ENCODE measurements around the gene SLC35F4. TPM values are rescaled to one million over a fixed set of nuclear protein-coding genes. Genes with fewer than 3 reads are reported as not detected.

SLC35F4 gene
- total RNA-seq, 1 donor from 2014 or later: not detected

DNA sequence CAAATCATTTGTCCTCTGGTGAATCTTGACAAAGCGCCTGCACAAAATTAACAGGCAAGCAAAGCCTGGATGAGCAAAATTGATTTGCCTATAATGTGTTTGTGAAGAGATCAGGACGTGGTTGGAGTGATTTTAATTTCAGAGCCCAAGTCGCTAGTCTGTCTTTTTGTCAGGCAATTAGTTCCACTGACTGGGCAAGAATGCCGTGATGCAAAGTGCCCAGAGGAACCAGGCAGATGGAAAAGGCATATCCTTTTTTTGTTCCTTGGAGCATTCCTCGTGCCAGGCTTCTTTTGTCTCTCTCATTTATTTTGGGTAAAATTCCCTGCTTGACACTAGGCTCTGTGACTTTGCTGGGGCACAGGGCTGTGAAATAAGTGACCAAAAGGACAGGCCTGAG lies 306.3 kb downstream of the SLC35F4 start:
- Mint-ChIP-seq H3K36me3 (ENCODE audit: unreplicated experiment) (no peaks in the 10 kb centered on the region), H3K27me3 (ENCODE audit: unreplicated experiment) (peaks cover 3% of the 10 kb centered on the region), H3K27ac (ENCODE audit: unreplicated experiment) (no peak overlapping the region), H3K4me1 (ENCODE audit: low read depth, unreplicated experiment) (peaks cover 9% of the 10 kb centered on the region), H3K4me3 (ENCODE audit: unreplicated experiment) (no peak overlapping the region), H3K9me3 (ENCODE audit: unreplicated experiment) (no peaks in the 10 kb centered on the region)
- TF ChIP-seq, protein P1, sequence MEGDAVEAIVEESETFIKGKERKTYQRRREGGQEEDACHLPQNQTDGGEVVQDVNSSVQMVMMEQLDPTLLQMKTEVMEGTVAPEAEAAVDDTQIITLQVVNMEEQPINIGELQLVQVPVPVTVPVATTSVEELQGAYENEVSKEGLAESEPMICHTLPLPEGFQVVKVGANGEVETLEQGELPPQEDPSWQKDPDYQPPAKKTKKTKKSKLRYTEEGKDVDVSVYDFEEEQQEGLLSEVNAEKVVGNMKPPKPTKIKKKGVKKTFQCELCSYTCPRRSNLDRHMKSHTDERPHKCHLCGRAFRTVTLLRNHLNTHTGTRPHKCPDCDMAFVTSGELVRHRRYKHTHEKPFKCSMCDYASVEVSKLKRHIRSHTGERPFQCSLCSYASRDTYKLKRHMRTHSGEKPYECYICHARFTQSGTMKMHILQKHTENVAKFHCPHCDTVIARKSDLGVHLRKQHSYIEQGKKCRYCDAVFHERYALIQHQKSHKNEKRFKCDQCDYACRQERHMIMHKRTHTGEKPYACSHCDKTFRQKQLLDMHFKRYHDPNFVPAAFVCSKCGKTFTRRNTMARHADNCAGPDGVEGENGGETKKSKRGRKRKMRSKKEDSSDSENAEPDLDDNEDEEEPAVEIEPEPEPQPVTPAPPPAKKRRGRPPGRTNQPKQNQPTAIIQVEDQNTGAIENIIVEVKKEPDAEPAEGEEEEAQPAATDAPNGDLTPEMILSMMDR (IDR thresholded peaks at IDR 0.05; ENCODE audit: partially characterized antibody, unreplicated experiment): no peak
- DNase-seq: no peak

DNA sequence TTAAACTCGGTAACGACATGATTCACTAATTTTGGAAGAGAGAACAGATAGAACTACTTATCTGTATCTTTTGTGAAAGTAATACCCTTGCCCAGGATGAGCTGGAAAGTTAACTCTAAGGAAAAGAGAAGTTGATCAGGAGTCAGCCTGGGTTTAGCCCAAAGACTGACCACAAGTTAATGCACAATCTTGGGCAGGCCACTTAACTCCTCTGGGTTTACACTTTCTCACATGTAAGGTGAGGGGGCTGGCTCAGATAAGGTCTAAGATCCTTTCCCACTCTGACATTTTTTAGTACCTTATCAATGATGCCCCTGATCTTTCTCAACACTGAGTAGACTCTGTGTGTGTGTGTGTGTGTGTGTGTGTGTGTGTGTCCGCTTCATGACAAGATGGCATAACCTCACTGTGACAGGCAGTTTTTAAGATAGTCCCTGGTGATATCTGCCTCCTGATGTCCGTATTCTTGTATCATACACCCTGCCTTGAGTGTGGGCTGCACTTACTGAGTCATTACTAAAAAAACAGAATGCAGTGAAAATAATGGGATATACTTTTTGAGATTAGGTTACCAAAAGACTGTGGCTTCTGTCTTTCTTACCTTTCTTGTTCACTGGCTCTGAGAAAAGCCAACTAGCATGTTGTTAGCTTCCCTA lies 316.0 kb downstream of the SLC35F4 start:
- Mint-ChIP-seq H3K36me3 (ENCODE audit: unreplicated experiment) (peaks cover 6% of the 10 kb centered on the region), H3K4me3 (ENCODE audit: unreplicated experiment) (no peak overlapping the region), H3K27me3 (ENCODE audit: unreplicated experiment) (no peaks in the 10 kb centered on the region), H3K4me1 (ENCODE audit: low read depth, unreplicated experiment) (peaks cover 2% of the 10 kb centered on the region), H3K9me3 (ENCODE audit: unreplicated experiment) (no peaks in the 10 kb centered on the region), H3K27ac (ENCODE audit: unreplicated experiment) (no peak overlapping the region)
- no peak for DNase-seq
- TF ChIP-seq, protein P1 (IDR thresholded peaks at IDR 0.05; ENCODE audit: partially characterized antibody, unreplicated experiment): no peak

DNA sequence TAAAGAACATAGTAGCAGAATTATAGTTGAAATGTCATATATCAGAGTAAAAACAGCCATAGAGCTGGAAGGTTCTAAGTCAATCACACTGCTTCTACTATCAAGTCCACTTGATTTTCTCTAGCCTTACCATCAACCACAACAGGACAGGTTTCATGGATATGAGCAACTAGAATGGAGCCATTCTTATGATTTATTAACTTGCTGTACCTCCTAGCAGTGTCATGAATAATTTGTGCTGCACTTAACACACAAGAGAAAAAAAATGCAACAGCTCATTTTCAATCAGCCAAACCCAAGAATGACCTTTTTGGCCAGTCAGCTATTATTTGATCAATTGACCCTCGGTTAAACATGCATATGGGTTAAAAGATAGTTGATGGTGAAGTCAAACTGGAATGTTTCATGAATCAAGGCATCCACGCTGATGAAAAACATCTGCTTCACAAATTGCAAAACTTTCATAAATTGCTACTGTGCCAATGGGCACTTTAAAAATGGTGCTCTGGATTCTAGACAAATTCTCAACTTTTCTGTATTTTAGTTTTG lies 316.8 kb downstream of the SLC35F4 start:
- Mint-ChIP-seq H3K4me1 (ENCODE audit: low read depth, unreplicated experiment) (peaks cover 2% of the 10 kb centered on the region), H3K36me3 (ENCODE audit: unreplicated experiment) (peaks cover 6% of the 10 kb centered on the region), H3K27me3 (ENCODE audit: unreplicated experiment) (no peaks in the 10 kb centered on the region), H3K4me3 (ENCODE audit: unreplicated experiment) (no peak overlapping the region), H3K9me3 (ENCODE audit: unreplicated experiment) (no peaks in the 10 kb centered on the region), H3K27ac (ENCODE audit: unreplicated experiment) (no peak overlapping the region)
- DNase-seq: no peak
- TF ChIP-seq, protein P1 (IDR thresholded peaks at IDR 0.05; ENCODE audit: partially characterized antibody, unreplicated experiment): no peak

DNA sequence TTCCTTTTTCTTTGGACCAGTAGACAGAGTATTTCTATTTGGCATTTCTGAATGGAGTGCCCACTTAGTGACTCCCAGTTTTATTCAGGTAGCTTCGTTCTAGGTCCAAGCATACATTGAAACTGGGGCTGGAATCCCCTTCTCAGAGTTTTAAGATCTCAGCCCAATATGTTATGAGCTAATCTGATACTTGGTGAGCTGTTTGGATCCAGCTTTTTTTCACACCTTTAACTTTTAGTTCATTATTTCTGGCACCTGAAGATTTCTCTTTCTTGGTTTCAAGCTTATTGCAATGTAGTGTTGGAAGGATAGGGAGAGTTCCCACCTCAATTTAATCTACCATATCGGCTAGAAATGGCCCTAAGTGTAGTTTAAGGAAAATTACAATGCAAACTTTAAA lies 318.8 kb downstream of the SLC35F4 start:
- peaks cover 15% of the 10 kb centered on the region for H3K36me3 Mint-ChIP-seq (ENCODE audit: unreplicated experiment)
- TF ChIP-seq, protein P1 (IDR thresholded peaks at IDR 0.05; ENCODE audit: partially characterized antibody, unreplicated experiment): no peak
- no peak overlapping the region for H3K4me3 Mint-ChIP-seq (ENCODE audit: unreplicated experiment)
- H3K27me3 Mint-ChIP-seq (ENCODE audit: unreplicated experiment): no peaks in the 10 kb centered on the region
- peaks cover 2% of the 10 kb centered on the region for H3K4me1 Mint-ChIP-seq (ENCODE audit: low read depth, unreplicated experiment)
- no peak overlapping the region for H3K27ac Mint-ChIP-seq (ENCODE audit: unreplicated experiment)
- no peak for DNase-seq
- H3K9me3 Mint-ChIP-seq (ENCODE audit: unreplicated experiment): peaks cover 10% of the 10 kb centered on the region

DNA sequence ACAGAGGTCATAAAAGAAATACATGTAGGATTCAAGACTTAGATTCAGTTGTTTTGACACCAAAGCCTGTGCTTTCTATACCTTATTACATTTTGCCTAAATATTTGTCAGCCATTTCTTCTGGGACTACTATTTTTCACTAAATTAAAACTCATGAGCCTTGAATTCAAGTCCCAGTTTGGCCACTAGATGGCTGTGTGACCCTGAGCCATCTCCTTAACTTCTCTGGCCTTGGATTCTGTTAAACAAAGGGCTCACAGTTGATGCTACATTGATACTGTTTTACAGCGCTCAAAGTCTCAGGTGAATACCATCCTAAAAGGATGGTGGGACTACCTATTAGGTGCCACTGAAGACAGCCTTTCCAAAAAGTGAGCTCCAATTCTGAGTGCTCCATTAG lies 332.7 kb downstream of the SLC35F4 start:
- H3K9me3 Mint-ChIP-seq (ENCODE audit: unreplicated experiment): no peaks in the 10 kb centered on the region
- H3K4me1 Mint-ChIP-seq (ENCODE audit: low read depth, unreplicated experiment): no peaks in the 10 kb centered on the region
- peak; percentile 24 for DNase-seq
- H3K27ac Mint-ChIP-seq (ENCODE audit: unreplicated experiment): no peak overlapping the region
- TF ChIP-seq, protein P1 (IDR thresholded peaks at IDR 0.05; ENCODE audit: partially characterized antibody, unreplicated experiment): peak; percentile 65
- no peaks in the 10 kb centered on the region for H3K36me3 Mint-ChIP-seq (ENCODE audit: unreplicated experiment)
- no peaks in the 10 kb centered on the region for H3K27me3 Mint-ChIP-seq (ENCODE audit: unreplicated experiment)
- H3K4me3 Mint-ChIP-seq (ENCODE audit: unreplicated experiment): no peak overlapping the region
